ENCODE data around the gene ANGPTL7. TPM values are rescaled to one million over a fixed set of nuclear protein-coding genes. Genes with fewer than 3 reads are reported as not detected.
A peak's percentile ranks its signal among the peaks of the same experiment; 100 is the strongest.

The ANGPTL7 gene
- total RNA-seq, 4 donors from 2014 or later, result 2.2 to 13.5 (median 9.0) TPM

- TF ChIP-seq EP300 (IDR thresholded peaks at IDR 0.05) (no peak), CTCF (IDR thresholded peaks at IDR 0.05) (no peak), POLR2A (IDR thresholded peaks at IDR 0.05) (no peak), POLR2AphosphoS5 (IDR thresholded peaks at IDR 0.05) (no peak)
- Histone ChIP-seq H3K27me3 (no peaks in the 10 kb centered on the region), H3K27ac (peak overlapping the region in 1 of 4 donors; percentile 17), H3K4me3 (no peak overlapping the region), H3K4me1 (peaks cover 0 to 24% (median 8%) of the 10 kb centered on the region in 3 donors), H3K36me3 (peaks cover 0 to 82% of the 10 kb centered on the region in 2 donors), H3K9me3 (no peaks in the 10 kb centered on the region)
- no peak for ATAC-seq
- WGBS, 2 donors (ENCODE audit: low coverage in 1 of 2), result 88% methylated on average over 4 of the region's 5 CpGs; no CpG with 5 or more reads in 1 of the 2 donors
These were observed 38.0 kb upstream of the ANGPTL7 start for GRCh38 chr1:11151114-11151513.

GRCh38 chr1:11151826-11152612 is 37.1 kb upstream of the ANGPTL7 start:
- Histone ChIP-seq H3K4me3 (no peak overlapping the region), H3K36me3 (peaks cover 0 to 82% of the 10 kb centered on the region in 2 donors), H3K9me3 (no peaks in the 10 kb centered on the region), H3K27ac (peak overlapping the region in 1 of 4 donors; percentile 17), H3K4me1 (peaks cover 0 to 26% (median 8%) of the 10 kb centered on the region in 3 donors), H3K27me3 (no peaks in the 10 kb centered on the region)
- 63% methylated on average over 7 to 9 of the region's 9 CpGs for WGBS, 2 donors (ENCODE audit: low coverage in 1 of 2)
- no peak for ATAC-seq
- TF ChIP-seq POLR2A (IDR thresholded peaks at IDR 0.05), result no peak
- no peak for TF ChIP-seq EP300 (IDR thresholded peaks at IDR 0.05)
- no peak for TF ChIP-seq CTCF (IDR thresholded peaks at IDR 0.05)
- TF ChIP-seq POLR2AphosphoS5 (IDR thresholded peaks at IDR 0.05), result no peak

DNA sequence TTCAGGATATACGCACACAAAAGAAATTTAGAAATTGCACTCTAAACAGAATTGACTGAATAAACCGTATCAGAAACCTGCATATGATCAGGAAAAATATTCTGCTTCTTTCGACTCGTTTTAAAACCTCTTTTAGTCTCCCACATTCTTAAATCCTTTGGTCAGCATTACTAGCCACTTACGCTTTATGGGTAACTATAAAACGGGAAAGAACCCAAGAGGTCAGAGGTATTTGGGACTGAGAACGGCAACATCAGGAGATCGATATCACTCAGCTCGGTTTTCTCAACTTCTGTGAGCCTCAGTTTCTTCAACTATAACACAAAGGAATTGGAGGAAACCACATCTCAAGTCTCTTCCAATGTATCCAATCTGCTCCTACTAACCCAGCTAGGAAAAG is 36.4 kb upstream of the ANGPTL7 start:
- Histone ChIP-seq H3K4me3 (no peak overlapping the region), H3K27me3 (no peaks in the 10 kb centered on the region), H3K27ac (no peak overlapping the region), H3K36me3 (peaks cover 0 to 79% of the 10 kb centered on the region in 2 donors), H3K4me1 (peaks cover 0 to 33% (median 8%) of the 10 kb centered on the region in 3 donors), H3K9me3 (no peaks in the 10 kb centered on the region)
- TF ChIP-seq POLR2AphosphoS5 (IDR thresholded peaks at IDR 0.05) (no peak), POLR2A (IDR thresholded peaks at IDR 0.05) (no peak), CTCF (IDR thresholded peaks at IDR 0.05) (no peak)
- 86% methylated on average over 8 to 9 of the region's 9 CpGs for WGBS, 2 donors (ENCODE audit: low coverage in 1 of 2)
- no peak for ATAC-seq

- TF ChIP-seq POLR2A (IDR thresholded peaks at IDR 0.05) (no peak), POLR2AphosphoS5 (IDR thresholded peaks at IDR 0.05) (no peak), EP300 (IDR thresholded peaks at IDR 0.05) (no peak), CTCF (IDR thresholded peaks at IDR 0.05) (no peak)
- H3K27me3 ChIP-seq, result no peaks in the 10 kb centered on the region
- H3K4me3 ChIP-seq, result no peak overlapping the region
- H3K36me3 ChIP-seq, result peaks cover 0 to 75% of the 10 kb centered on the region in 2 donors
- WGBS, 2 donors (ENCODE audit: low coverage in 1 of 2), result 47 to 92% methylated on average over 2 to 3 of the region's 3 CpGs
- H3K9me3 ChIP-seq, result no peaks in the 10 kb centered on the region
- ATAC-seq, result no peak
- H3K4me1 ChIP-seq, result peaks cover 0 to 38% (median 8%) of the 10 kb centered on the region in 3 donors
- no peak overlapping the region for H3K27ac ChIP-seq
These were observed 36.0 kb upstream of the ANGPTL7 start for GRCh38 chr1:11153184-11153583.

DNA sequence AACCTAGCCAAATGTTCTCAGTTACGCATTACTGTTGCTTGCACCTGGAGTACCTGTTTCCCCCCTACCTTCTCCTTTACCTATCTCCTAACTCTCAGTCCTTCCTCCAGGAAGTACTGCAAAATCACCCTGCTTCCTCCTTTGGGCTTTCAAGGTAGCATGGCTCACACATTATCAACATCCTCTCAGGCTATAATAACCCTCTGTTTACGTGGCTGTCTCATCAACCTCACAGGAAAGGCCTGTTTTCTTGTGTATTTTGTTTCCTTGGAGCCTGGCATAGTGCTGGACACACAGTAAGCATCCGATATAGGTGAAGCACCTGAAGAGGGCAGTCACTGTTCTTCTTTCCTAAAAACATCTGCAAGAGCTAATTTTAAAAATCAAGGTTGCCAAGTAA is 32.7 kb upstream of the ANGPTL7 start:
- no peaks in the 10 kb centered on the region for H3K27me3 ChIP-seq
- H3K4me3 ChIP-seq, result no peak overlapping the region
- no peak for TF ChIP-seq CTCF (IDR thresholded peaks at IDR 0.05)
- no peak for TF ChIP-seq POLR2AphosphoS5 (IDR thresholded peaks at IDR 0.05)
- no peak for TF ChIP-seq POLR2A (IDR thresholded peaks at IDR 0.05)
- TF ChIP-seq EP300 (IDR thresholded peaks at IDR 0.05), result no peak
- peaks cover 0 to 38% (median under 1%) of the 10 kb centered on the region in 3 donors for H3K4me1 ChIP-seq
- H3K27ac ChIP-seq, result no peak overlapping the region
- ATAC-seq, result no peak
- peaks cover 0 to 59% of the 10 kb centered on the region in 2 donors for H3K36me3 ChIP-seq
- no peaks in the 10 kb centered on the region for H3K9me3 ChIP-seq
- WGBS, 2 donors (ENCODE audit: low coverage in 1 of 2), result 83 to 86% methylated on average over 3 of the region's 3 CpGs

Data from gastroesophageal sphincter (tissue), 4 donors.